GM12891 (cell line): ENCODE data around the gene SYT1.

Experiments
- DNase-seq: peaks from one replicate; pipeline ENCODE4 v3.0.0; 2011; ENCODE audit warnings: low spot score; ENCODE audit not compliant: insufficient read length
- FAIRE-seq: peaks from 2 replicates; lab custom pipeline; 2011; peaks lifted over from hg19 to GRCh38; lab: Jason Lieb, UNC
- PAX5 ChIP-seq: IDR thresholded peaks from 2 replicates; pipeline ENCODE4 v1.6.1; 2011; ENCODE audit warnings: low read length, moderate library complexity, mild to moderate bottlenecking; ENCODE audit not compliant: insufficient read depth, severe bottlenecking
- POLR2A ChIP-seq: IDR thresholded peaks from 2 replicates; pipeline ENCODE4 v1.6.1; 2011; ENCODE audit warnings: low read depth, low read length, control low read depth
- POLR2AphosphoS5 ChIP-seq: IDR thresholded peaks from 2 replicates; pipeline ENCODE4 v1.6.1; 2011; ENCODE audit warnings: low read depth, low read length, control low read depth
- POU2F2 ChIP-seq: IDR thresholded peaks from 2 replicates; pipeline ENCODE4 v1.6.1; 2011; ENCODE audit warnings: low read depth, mild to moderate bottlenecking, control low read depth, low read length, moderate library complexity
- SPI1 ChIP-seq: IDR thresholded peaks from 2 replicates; pipeline ENCODE4 v1.6.1; 2011; ENCODE audit warnings: low read depth, low read length, control low read depth
- TAF1 ChIP-seq: IDR thresholded peaks from 2 replicates; pipeline ENCODE4 v1.6.1; 2011; ENCODE audit warnings: low read depth, low read length, control low read depth

Gene SYT1

GRCh38 chr12:79114896-79115295 lies 250.3 kb downstream of the SYT1 start:
- DNase-seq: no peak
- no peak for FAIRE-seq
- no peak for TF ChIP-seq POLR2A

GRCh38 chr12:79115743-79116142 lies 251.2 kb downstream of the SYT1 start:
- DNase-seq (no peak), FAIRE-seq (no peak)
- no peak for TF ChIP-seq POLR2AphosphoS5
- TF ChIP-seq TAF1: no peak
- no peak for TF ChIP-seq PAX5
- TF ChIP-seq POU2F2: no peak
- no peak for TF ChIP-seq POLR2A
- TF ChIP-seq SPI1: no peak

DNA sequence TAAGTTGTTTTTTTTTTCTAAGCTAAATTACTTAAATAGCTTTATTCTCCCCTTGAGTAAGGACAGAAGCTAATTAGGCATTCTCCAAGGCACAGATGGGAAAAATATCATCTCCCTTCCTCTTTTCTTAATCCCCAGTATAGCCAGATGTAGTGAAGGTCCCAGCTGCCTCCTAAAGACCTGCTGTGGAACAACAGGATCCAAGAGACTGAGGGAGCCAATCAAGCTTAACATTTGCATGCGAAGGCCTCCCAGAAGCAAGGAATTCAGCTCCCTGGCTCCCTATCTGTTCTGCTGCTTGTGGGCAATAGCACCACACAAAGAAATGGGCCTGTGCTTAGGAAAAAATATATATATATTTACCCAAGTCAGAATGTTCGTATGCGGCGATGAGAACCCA lies 255.2 kb downstream of the SYT1 start:
- TF ChIP-seq POLR2AphosphoS5: no peak
- TF ChIP-seq SPI1: no peak
- no peak for TF ChIP-seq POLR2A
- TF ChIP-seq POU2F2: no peak
- TF ChIP-seq PAX5: no peak
- TF ChIP-seq TAF1: no peak
- DNase-seq: no peak
- no peak for FAIRE-seq

DNA sequence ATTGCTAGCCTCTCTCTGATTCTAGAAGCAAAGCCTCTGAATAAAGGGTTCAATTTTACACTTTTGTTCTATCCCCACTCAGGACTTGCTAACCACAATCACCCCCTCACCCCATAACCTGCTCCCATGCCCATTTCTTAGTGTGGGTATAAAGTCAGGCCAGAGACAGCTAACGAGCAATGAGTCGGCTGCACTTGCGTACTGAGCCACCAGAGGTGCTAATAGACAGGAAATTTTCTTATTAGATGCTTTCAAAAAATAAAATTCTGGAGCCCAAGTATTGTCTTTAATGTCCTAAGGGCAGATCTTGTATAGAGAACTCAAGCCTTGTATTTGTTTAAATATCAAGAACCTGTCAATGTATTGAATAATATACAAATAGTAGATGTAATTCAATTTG lies 256.9 kb downstream of the SYT1 start:
- TF ChIP-seq POU2F2: no peak
- TF ChIP-seq PAX5: no peak
- TF ChIP-seq POLR2AphosphoS5: no peak
- TF ChIP-seq POLR2A: no peak
- TF ChIP-seq TAF1: no peak
- no peak for TF ChIP-seq SPI1
- no peak for DNase-seq
- no peak for FAIRE-seq

DNA sequence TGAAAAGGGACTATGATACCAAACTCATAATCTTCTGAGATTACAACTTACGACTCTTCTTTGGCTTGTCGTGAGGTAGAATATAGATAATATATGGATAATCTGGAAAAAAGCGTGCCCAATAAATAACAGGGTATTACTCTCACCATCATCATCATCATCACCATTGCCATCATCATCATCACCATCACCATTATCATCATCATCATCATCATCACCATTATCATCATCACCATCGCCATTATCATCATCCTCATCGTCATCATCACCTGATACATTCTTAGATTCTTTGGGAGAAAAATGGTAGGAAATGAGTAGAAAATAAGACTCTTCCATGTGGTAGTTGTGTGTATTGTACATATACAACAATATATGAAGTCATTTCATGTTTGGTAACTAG lies 259.8 kb downstream of the SYT1 start:
- TF ChIP-seq TAF1: no peak
- no peak for TF ChIP-seq PAX5
- TF ChIP-seq POU2F2: no peak
- TF ChIP-seq POLR2A: no peak
- TF ChIP-seq SPI1: no peak
- TF ChIP-seq POLR2AphosphoS5: no peak
- FAIRE-seq (no peak), DNase-seq (no peak)

- TF ChIP-seq POLR2AphosphoS5 (no peak), PAX5 (no peak), POLR2A (no peak), TAF1 (no peak), SPI1 (no peak), POU2F2 (no peak)
- DNase-seq (no peak), FAIRE-seq (no peak)
Observed at GRCh38 chr12:79125358-79125757, 260.8 kb downstream of the SYT1 start.

DNA sequence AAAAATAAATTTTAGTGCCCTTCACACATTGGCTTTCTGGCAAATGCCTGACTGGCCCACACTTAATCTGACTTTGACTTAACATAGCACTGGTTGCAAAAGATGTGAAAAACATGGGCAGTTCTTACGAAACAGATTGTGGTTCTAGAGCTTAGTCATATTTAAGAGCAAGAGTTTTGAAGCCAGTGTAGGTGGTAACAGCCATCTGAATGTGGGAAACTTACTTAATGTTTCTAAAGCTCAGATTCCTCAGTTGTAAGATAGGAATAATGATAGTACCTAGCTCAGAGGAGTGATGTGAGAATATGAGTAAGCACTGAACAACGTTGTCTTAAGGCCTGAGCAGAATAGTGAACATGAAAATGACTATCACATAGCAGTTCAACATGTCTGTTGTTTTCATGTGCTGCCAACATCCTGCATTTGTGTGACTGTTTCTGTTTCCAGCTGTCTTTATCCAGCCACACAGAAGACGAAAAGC lies 262.7 kb downstream of the SYT1 start:
- DNase-seq (no peak), FAIRE-seq (no peak)
- TF ChIP-seq POLR2AphosphoS5 (no peak), PAX5 (no peak), TAF1 (no peak), POU2F2 (no peak), SPI1 (no peak), POLR2A (no peak)

DNA sequence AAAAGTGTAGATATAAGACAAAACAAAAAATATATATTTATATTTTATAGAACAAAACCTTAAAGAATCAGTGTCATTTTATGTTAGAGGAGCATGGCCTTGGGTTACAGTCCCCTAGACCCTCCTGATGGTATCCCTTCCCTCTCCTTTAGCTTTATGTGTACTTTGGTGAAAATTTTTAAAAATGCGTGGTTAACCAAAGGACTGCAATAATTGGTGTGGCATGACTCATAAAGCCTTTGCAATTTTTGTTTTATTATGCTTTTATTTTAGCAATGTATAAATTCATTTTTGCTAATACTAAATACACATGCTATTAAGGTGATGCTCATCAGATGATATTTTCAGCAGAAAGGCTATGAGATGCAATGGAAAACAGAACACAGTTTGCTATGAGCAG lies 264.4 kb downstream of the SYT1 start:
- FAIRE-seq: no peak
- TF ChIP-seq POU2F2: no peak
- no peak for TF ChIP-seq PAX5
- no peak for TF ChIP-seq SPI1
- no peak for TF ChIP-seq POLR2A
- TF ChIP-seq TAF1: no peak
- no peak for TF ChIP-seq POLR2AphosphoS5
- no peak for DNase-seq

DNA sequence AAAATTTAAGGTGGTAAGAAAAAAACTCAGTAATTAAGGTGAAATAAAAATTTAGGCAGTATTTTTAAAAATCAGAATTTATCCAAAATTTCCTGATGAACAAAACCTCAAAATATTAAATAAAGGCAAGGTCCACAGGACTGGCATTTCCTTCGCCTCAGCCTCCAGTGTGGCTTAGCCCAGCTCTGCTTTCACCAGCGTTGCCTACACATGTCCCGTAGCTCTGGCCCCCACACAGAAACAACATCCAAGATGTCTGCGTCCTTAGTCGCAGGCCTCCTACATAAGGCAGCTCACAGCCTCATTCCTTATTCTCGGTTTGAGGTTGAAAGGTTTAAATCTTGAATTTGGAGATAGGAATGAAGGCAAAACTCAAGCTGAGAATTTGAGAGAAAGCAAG lies 274.3 kb downstream of the SYT1 start:
- DNase-seq (no peak), FAIRE-seq (no peak)
- TF ChIP-seq POU2F2 (no peak), POLR2A (no peak), PAX5 (no peak), TAF1 (no peak), POLR2AphosphoS5 (no peak), SPI1 (no peak)

GRCh38 chr12:79140711-79141110 lies 276.1 kb downstream of the SYT1 start:
- TF ChIP-seq PAX5 (no peak), POLR2A (no peak), TAF1 (no peak)
- FAIRE-seq: no peak
- DNase-seq: no peak

- FAIRE-seq: no peak
- DNase-seq: no peak
- TF ChIP-seq TAF1: no peak
- TF ChIP-seq PAX5: no peak
- no peak for TF ChIP-seq POLR2AphosphoS5
- TF ChIP-seq SPI1: no peak
- TF ChIP-seq POU2F2: no peak
- no peak for TF ChIP-seq POLR2A
Observed at GRCh38 chr12:79141776-79142175, 277.2 kb downstream of the SYT1 start.
